GM12872 (cell line): ENCODE data around the gene G6PC3.

Experiments used
- CTCF ChIP-seq: IDR thresholded peaks from 3 replicates; pipeline ENCODE4 v1.5.1; 2011; ENCODE audit warnings: low read depth, mild to moderate bottlenecking, low read length, moderate library complexity; ENCODE audit not compliant: insufficient read depth

G6PC3 gene

GRCh38 chr17:44115585-44116415 is 45.3 kb downstream of the G6PC3 start:
- peak; percentile 76 for TF ChIP-seq CTCF

GRCh38 chr17:44117351-44117750 is 46.8 kb downstream of the G6PC3 start:
- no peak for TF ChIP-seq CTCF

- no peak for TF ChIP-seq CTCF
Observed at GRCh38 chr17:44118427-44119050, 48.0 kb downstream of the G6PC3 start.

- TF ChIP-seq CTCF = no peak
Observed at GRCh38 chr17:44119062-44119461, 48.5 kb downstream of the G6PC3 start.

GRCh38 chr17:44119798-44120197 is 49.3 kb downstream of the G6PC3 start:
- TF ChIP-seq CTCF = no peak

GRCh38 chr17:44120851-44121605 is 50.5 kb downstream of the G6PC3 start:
- no peak for TF ChIP-seq CTCF
